ENCODE data around the gene B4GAT1.

GRCh38 chr11:66333896-66334604, 13.4 kb downstream of the B4GAT1 start:
- TF ChIP-seq POLR2A (IDR thresholded peaks at IDR 0.05; ENCODE audit: low read depth, low read length): no peak
- TF ChIP-seq CTCF (IDR thresholded peaks at IDR 0.05; ENCODE audit: extremely low read depth in 1 of 2, insufficient read depth in 1 of 2, low read depth in 1 of 2, low read length in 2 of 2): no peak
- TF ChIP-seq GATA2 (IDR thresholded peaks at IDR 0.05; ENCODE audit: insufficient read depth, insufficient read length, low read depth, low read length): no peak
